GM18519 (cell line): ENCODE data around the gene UQCRFS1.

Source experiments
- ATAC-seq: cut with Tn5 transposase; IDR thresholded peaks from one replicate; pipeline ENCODE4 v1.9.1; 2021; ENCODE audit warnings: mild to moderate bottlenecking, moderate library complexity; ENCODE audit not compliant: unreplicated experiment, low FRiP score

The UQCRFS1 gene

GRCh38 chr19:29172302-29172701 lies 40.6 kb downstream of the UQCRFS1 start:
- ATAC-seq = no peak

DNA sequence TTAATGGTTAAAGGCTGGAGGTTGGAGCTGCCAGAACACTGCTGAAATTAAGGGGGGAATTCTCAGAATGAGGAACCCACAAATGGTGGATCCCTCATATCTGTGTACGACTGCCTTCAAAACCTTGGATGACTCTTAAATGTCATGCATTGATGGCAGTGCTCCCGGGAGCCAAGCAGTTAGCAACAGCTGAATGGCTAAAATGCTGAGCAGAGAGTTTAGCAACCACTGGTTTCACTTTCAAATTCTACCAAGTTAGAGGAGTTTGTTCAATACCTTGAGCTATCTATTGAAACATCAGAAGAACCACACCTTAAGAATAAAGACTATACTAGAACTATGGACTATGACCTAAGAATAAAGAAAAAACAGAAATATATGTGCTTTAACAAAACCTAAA lies 41.4 kb downstream of the UQCRFS1 start:
- ATAC-seq = no peak

GRCh38 chr19:29170554-29170953 lies 42.4 kb downstream of the UQCRFS1 start:
- ATAC-seq = no peak

GRCh38 chr19:29162694-29163093 lies 50.3 kb downstream of the UQCRFS1 start:
- ATAC-seq = no peak

DNA sequence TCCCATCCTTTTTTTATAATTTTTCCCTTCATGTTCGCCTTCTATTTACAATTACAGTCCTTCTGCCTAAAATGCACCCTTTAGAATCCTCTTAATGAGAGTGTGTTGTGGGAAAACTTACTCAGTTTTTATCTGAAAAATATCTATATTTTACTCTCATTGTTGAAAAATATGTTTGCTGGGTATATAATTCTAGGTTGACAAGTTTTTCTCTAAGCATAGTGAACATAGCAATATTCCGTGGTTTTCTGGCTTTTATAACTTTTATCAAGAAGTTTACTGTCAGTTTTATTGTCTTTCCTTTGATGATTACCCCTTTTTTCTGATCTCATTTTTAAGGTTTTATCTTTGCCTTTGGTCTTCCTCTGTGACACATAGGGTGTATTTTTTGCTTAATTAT lies 57.3 kb downstream of the UQCRFS1 start:
- no peak for ATAC-seq
